ENCODE data around the gene NELL1.

Gene NELL1

GRCh38 chr11:20669820-20670684, 666 bp downstream of the NELL1 start:
- Mint-ChIP-seq H3K27ac (no peak overlapping the region), H3K4me3 (peak overlapping the region; percentile 88), H3K36me3 (ENCODE audit: low read depth) (no peaks in the 10 kb centered on the region), H3K27me3 (ENCODE audit: low read depth, poor library complexity) (peaks cover 93% of the 10 kb centered on the region), H3K9me3 (peaks cover 5% of the 10 kb centered on the region), H3K4me1 (peaks cover 25% of the 10 kb centered on the region)
- TF ChIP-seq CTCF (IDR thresholded peaks at IDR 0.05): no peak
- peak; percentile 55 for DNase-seq

- Mint-ChIP-seq H3K4me3 (peak overlapping the region; percentile 74), H3K36me3 (ENCODE audit: low read depth) (no peaks in the 10 kb centered on the region), H3K27me3 (ENCODE audit: low read depth, poor library complexity) (peaks cover 92% of the 10 kb centered on the region), H3K9me3 (peaks cover 5% of the 10 kb centered on the region), H3K27ac (no peak overlapping the region), H3K4me1 (peaks cover 25% of the 10 kb centered on the region)
- TF ChIP-seq CTCF (IDR thresholded peaks at IDR 0.05): no peak
- DNase-seq: peak; percentile 10
Observed at GRCh38 chr11:20670932-20671403, 1.6 kb downstream of the NELL1 start.

- Mint-ChIP-seq H3K9me3 (no peaks in the 10 kb centered on the region), H3K36me3 (ENCODE audit: low read depth) (no peaks in the 10 kb centered on the region), H3K4me1 (peaks cover 25% of the 10 kb centered on the region), H3K27me3 (ENCODE audit: low read depth, poor library complexity) (peaks cover 83% of the 10 kb centered on the region), H3K4me3 (no peak overlapping the region), H3K27ac (no peak overlapping the region)
- DNase-seq: no peak
- TF ChIP-seq CTCF (IDR thresholded peaks at IDR 0.05): peak; percentile 30
Observed at GRCh38 chr11:20671856-20672546, 2.6 kb downstream of the NELL1 start.

DNA sequence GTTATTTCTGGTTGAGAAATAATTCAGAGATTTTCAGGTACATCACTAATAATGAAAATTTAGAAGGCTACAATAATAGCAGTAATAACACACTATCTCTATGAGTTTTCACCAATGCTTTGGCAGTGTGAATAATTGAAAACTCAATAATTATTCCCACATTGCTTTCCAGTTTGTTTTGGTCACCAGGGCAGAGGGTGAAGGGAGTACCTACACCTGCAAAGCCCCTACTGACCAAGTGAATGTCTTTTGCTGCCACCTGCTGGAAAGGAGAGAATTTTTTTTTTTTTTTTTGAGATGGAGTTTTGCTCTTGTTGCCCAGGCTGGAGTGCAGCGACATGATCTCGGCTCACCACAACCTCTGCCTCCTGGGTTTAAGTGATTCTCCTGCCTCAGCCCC, 3.2 kb downstream of the NELL1 start:
- peak; percentile 40 for TF ChIP-seq CTCF (IDR thresholded peaks at IDR 0.05)
- no peak overlapping the region for H3K27ac Mint-ChIP-seq
- DNase-seq: no peak
- peaks cover 25% of the 10 kb centered on the region for H3K4me1 Mint-ChIP-seq
- no peaks in the 10 kb centered on the region for H3K36me3 Mint-ChIP-seq (ENCODE audit: low read depth)
- H3K27me3 Mint-ChIP-seq (ENCODE audit: low read depth, poor library complexity): peaks cover 77% of the 10 kb centered on the region
- H3K9me3 Mint-ChIP-seq: no peaks in the 10 kb centered on the region
- H3K4me3 Mint-ChIP-seq: no peak overlapping the region

DNA sequence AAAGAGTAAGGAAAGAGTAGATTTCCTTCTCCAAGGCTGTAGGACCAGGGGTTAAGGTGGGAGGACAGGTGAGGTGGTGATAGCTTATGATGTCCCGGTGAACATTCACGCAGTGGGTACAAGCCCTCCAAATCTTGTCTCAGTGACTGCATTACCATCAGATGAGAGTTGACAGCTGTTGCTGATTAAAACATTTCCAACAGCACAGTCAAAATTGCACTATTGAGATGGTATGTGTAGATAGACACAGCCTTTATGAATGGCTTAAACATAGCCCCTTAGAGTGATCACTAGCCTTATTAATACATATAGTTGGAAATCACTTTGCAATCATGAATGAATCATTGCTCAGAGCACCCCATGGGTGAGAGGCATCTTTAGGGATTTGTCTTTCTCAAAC, 7.3 kb downstream of the NELL1 start:
- no peaks in the 10 kb centered on the region for H3K4me1 Mint-ChIP-seq
- no peak for DNase-seq
- peaks cover 43% of the 10 kb centered on the region for H3K27me3 Mint-ChIP-seq (ENCODE audit: low read depth, poor library complexity)
- no peak overlapping the region for H3K4me3 Mint-ChIP-seq
- no peaks in the 10 kb centered on the region for H3K36me3 Mint-ChIP-seq (ENCODE audit: low read depth)
- no peak overlapping the region for H3K27ac Mint-ChIP-seq
- TF ChIP-seq CTCF (IDR thresholded peaks at IDR 0.05): no peak
- H3K9me3 Mint-ChIP-seq: no peaks in the 10 kb centered on the region
